HFF-Myc (cell line): ENCODE data around the gene STXBP4.
A peak's percentile ranks its signal among the peaks of the same experiment; 100 is the strongest.
"Not testable (repeated sequence)": the region's sequence is repeated elsewhere in the genome, so short reads cannot be mapped to it uniquely, and the experiment has no call there.

Experiments
- DNase-seq: peaks from one replicate; pipeline ENCODE4 v3.0.0-alpha.2; 2011; ENCODE audit warnings: low read depth; ENCODE audit errors: extremely low read depth
- H3K4me3 ChIP-seq: replicated peaks from 2 replicates; pipeline ENCODE4 v1.5.1; 2011; ENCODE audit warnings: low read depth, mild to moderate bottlenecking, control low read depth, low read length
- CTCF ChIP-seq: IDR thresholded peaks from 2 replicates; pipeline ENCODE4 v1.5.1; 2012; ENCODE audit warnings: mild to moderate bottlenecking, low read depth, low read length, control low read depth; ENCODE audit errors: missing control alignments

Gene STXBP4

GRCh38 chr17:55069983-55070529, 101.5 kb downstream of the STXBP4 start:
- no peak for TF ChIP-seq CTCF
- H3K4me3 ChIP-seq, result no peak overlapping the region
- DNase-seq, result no peak

- no peak for DNase-seq
- TF ChIP-seq CTCF, result no peak
- H3K4me3 ChIP-seq, result no peak overlapping the region
Observed at GRCh38 chr17:55072898-55073297, 104.3 kb downstream of the STXBP4 start.

GRCh38 chr17:55073467-55073866, 104.9 kb downstream of the STXBP4 start:
- DNase-seq, H3K4me3 ChIP-seq: not testable (repeated sequence)

GRCh38 chr17:55081559-55081958, 113.0 kb downstream of the STXBP4 start:
- no peak for DNase-seq
- TF ChIP-seq CTCF, result no peak
- no peak overlapping the region for H3K4me3 ChIP-seq

- no peak overlapping the region for H3K4me3 ChIP-seq
- peak; percentile 74 for DNase-seq
- TF ChIP-seq CTCF, result no peak
Observed at GRCh38 chr17:55086635-55087058, 118.1 kb downstream of the STXBP4 start.

- H3K4me3 ChIP-seq, result no peak overlapping the region
- no peak for TF ChIP-seq CTCF
- no peak for DNase-seq
Observed at GRCh38 chr17:55089256-55089655, 120.7 kb downstream of the STXBP4 start.

- no peak for TF ChIP-seq CTCF
- no peak for DNase-seq
Observed at GRCh38 chr17:55090079-55090492, 121.5 kb downstream of the STXBP4 start.

More at GRCh38 chr17:55090079-55090492, 121.5 kb downstream of the STXBP4 start:
- no peak overlapping the region for H3K4me3 ChIP-seq
